Glutamatergic neuron (in vitro differentiated cells): ENCODE results near the gene APC. TPM values are rescaled to one million over a fixed set of nuclear protein-coding genes. Genes with fewer than 3 reads are reported as not detected.

Experiments
- DNase-seq: peaks from one replicate; pipeline ENCODE4 v3.0.0; 2022
- H3K27ac Mint-ChIP-seq: one replicate; pipeline ENCODE4 v1.8.0; 2020; ENCODE audit warnings: mild to moderate bottlenecking, mixed read lengths, inconsistent platforms; ENCODE audit not compliant: unreplicated experiment
- H3K27me3 Mint-ChIP-seq: one replicate; pipeline ENCODE4 v1.8.0; 2020; ENCODE audit warnings: mild to moderate bottlenecking, moderate library complexity, mixed read lengths, inconsistent platforms; ENCODE audit not compliant: unreplicated experiment
- H3K36me3 Mint-ChIP-seq: one replicate; pipeline ENCODE4 v1.8.0; 2020; ENCODE audit warnings: mild to moderate bottlenecking, mixed read lengths, inconsistent platforms; ENCODE audit not compliant: unreplicated experiment
- H3K4me1 Mint-ChIP-seq: one replicate; pipeline ENCODE4 v1.8.0; 2020; ENCODE audit warnings: mild to moderate bottlenecking, low read depth, mixed read lengths, inconsistent platforms; ENCODE audit not compliant: unreplicated experiment
- H3K4me3 Mint-ChIP-seq: one replicate; pipeline ENCODE4 v1.8.0; 2020; ENCODE audit warnings: mild to moderate bottlenecking, mixed read lengths, inconsistent platforms; ENCODE audit not compliant: unreplicated experiment
- H3K9me3 Mint-ChIP-seq: one replicate; pipeline ENCODE4 v1.8.0; 2020; ENCODE audit warnings: mild to moderate bottlenecking, moderate library complexity, mixed read lengths, inconsistent platforms; ENCODE audit not compliant: unreplicated experiment
- CTCF ChIP-seq: fragments of 200-600 bp; sonication (generic); IDR thresholded peaks from one replicate; pipeline ENCODE4 v1.5.0; 2021; ENCODE audit not compliant: partially characterized antibody, unreplicated experiment
- long read RNA-seq: library from polyadenylated mRNA; unstranded; transcript quantifications from one replicate; pipeline ENCODE4 v2.0.0, GENCODE V29; 2020; ENCODE audit not compliant: unreplicated experiment
- total RNA-seq: library from RNA; stranded (reverse); fragmentation: NEBNext Ultra II Directional; extraction: Animal tissue kit (Norgen Biotek cat#: 25700); gene quantifications from one replicate; pipeline ENCODE4 v1.2.1, GENCODE V29; 2021; ENCODE audit not compliant: unreplicated experiment

Gene APC
- 136 TPM for total RNA-seq
- long read RNA-seq, full-length matches to known transcripts = 1 of 17 reads
- long read RNA-seq, partial matches to known transcripts = 9 of 17 reads
- long read RNA-seq, other reads (novel, unspliced or antisense) = 7 of 17 reads

GRCh38 chr5:112737463-112738190, at the start of gene APC:
Gene APC, plus strand, starts transcription at chr5:112737885. Its CDS starts 17,006 bp downstream, at chr5:112754891.
- Mint-ChIP-seq H3K27ac (peak within 1 kb of the TSS; percentile 99), H3K4me1 (peaks cover 6% of the 10 kb centered on the region), H3K36me3 (no peaks in the 10 kb centered on the region), H3K27me3 (peaks cover 6% of the 10 kb centered on the region), H3K4me3 (peak within 1 kb of the TSS; percentile 99), H3K9me3 (peaks cover 2% of the 10 kb centered on the region)
- peak; percentile 39 for TF ChIP-seq CTCF
- DNase-seq = peak; percentile 96

GRCh38 chr5:112689155-112689909, 48.4 kb upstream of the APC start:
- H3K27ac Mint-ChIP-seq = peak overlapping the region; percentile 66
- DNase-seq = no peak
- TF ChIP-seq CTCF = no peak
- H3K27me3 Mint-ChIP-seq = peaks cover 2% of the 10 kb centered on the region
- peaks cover 35% of the 10 kb centered on the region for H3K4me1 Mint-ChIP-seq
- no peak overlapping the region for H3K4me3 Mint-ChIP-seq
- H3K9me3 Mint-ChIP-seq = no peaks in the 10 kb centered on the region
- no peaks in the 10 kb centered on the region for H3K36me3 Mint-ChIP-seq

GRCh38 chr5:112690605-112691338, 46.9 kb upstream of the APC start:
- Mint-ChIP-seq H3K36me3 (no peaks in the 10 kb centered on the region), H3K27me3 (peaks cover 2% of the 10 kb centered on the region), H3K9me3 (no peaks in the 10 kb centered on the region), H3K4me3 (no peak overlapping the region), H3K4me1 (peaks cover 32% of the 10 kb centered on the region), H3K27ac (no peak overlapping the region)
- DNase-seq = no peak
- no peak for TF ChIP-seq CTCF

GRCh38 chr5:112691339-112691680, 46.4 kb upstream of the APC start:
- DNase-seq = no peak
- H3K27me3 Mint-ChIP-seq = peaks cover 2% of the 10 kb centered on the region
- H3K27ac Mint-ChIP-seq = no peak overlapping the region
- peaks cover 36% of the 10 kb centered on the region for H3K4me1 Mint-ChIP-seq
- H3K4me3 Mint-ChIP-seq = no peak overlapping the region
- H3K36me3 Mint-ChIP-seq = no peaks in the 10 kb centered on the region
- no peaks in the 10 kb centered on the region for H3K9me3 Mint-ChIP-seq
- no peak for TF ChIP-seq CTCF
